ENCODE results near the gene SDHB.

DNA sequence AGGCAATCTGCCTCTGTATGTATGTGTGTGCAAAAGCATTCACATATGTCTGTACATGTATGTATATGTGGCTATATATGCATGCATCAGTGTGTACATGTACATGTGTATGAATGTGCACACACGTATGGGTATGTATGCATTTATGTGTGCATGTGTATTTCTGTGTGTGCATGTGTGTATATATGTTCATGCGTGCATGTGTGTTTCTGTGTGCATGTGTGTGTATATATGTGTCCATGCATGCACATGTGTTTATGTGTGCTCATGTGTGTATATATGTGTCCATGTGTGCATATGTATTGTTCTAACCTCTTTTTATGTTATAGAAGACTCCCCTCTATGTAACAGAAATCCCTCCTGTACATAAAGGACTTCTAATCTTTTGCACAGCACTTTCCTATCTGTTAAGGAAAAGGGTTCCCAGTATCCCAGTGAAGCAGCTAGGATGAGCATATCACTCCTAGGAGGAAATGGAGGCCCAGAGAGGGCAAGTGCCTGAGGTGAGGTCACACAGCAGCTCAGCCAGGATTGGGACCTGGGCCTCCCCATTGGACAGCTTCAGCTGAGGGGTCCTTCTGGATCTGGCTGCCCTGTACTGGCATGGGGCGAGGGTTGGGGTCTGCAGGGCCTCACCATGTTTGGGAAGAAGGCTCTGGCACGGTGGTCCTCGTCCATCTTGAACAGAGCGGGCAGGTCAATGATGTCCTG is 15.8 kb upstream of the SDHB start:
- no peak for TF ChIP-seq PATZ1 (tag by site-specific recombination; IDR thresholded peaks at IDR 0.05)
- TF ChIP-seq ZNF692 (tag by site-specific recombination; IDR thresholded peaks at IDR 0.05) = no peak
- no peak for TF ChIP-seq ZNF561 (tag by site-specific recombination; IDR thresholded peaks at IDR 0.05; ENCODE audit: borderline replicate concordance)
- no peak for TF ChIP-seq ZNF132 (tag by site-specific recombination; IDR thresholded peaks at IDR 0.05; ENCODE audit: borderline replicate concordance)
- no peak for TF ChIP-seq ZNF830 (tag by site-specific recombination; IDR thresholded peaks at IDR 0.05; ENCODE audit: low read depth)
- TF ChIP-seq ZNF221 (tag by site-specific recombination; IDR thresholded peaks at IDR 0.05; ENCODE audit: borderline replicate concordance) = no peak
- TF ChIP-seq REST (tag by site-specific recombination; IDR thresholded peaks at IDR 0.05) = no peak
- no peak for TF ChIP-seq PRDM1 (tag by site-specific recombination; IDR thresholded peaks at IDR 0.05)
- TF ChIP-seq CTCF (tag by site-specific recombination; IDR thresholded peaks at IDR 0.05) = no peak
- TF ChIP-seq ZNF335 (tag by site-specific recombination; conservative IDR thresholded peaks at IDR 0.05) = no peak
- TF ChIP-seq, protein P1, sequence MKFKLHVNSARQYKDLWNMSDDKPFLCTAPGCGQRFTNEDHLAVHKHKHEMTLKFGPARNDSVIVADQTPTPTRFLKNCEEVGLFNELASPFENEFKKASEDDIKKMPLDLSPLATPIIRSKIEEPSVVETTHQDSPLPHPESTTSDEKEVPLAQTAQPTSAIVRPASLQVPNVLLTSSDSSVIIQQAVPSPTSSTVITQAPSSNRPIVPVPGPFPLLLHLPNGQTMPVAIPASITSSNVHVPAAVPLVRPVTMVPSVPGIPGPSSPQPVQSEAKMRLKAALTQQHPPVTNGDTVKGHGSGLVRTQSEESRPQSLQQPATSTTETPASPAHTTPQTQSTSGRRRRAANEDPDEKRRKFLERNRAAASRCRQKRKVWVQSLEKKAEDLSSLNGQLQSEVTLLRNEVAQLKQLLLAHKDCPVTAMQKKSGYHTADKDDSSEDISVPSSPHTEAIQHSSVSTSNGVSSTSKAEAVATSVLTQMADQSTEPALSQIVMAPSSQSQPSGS (tag by site-specific recombination; IDR thresholded peaks at IDR 0.05; ENCODE audit: low read depth) = no peak

All from HEK293 (cell line).